AG08396 (cell line): Measurements from ENCODE around the gene PCNX4.

Source experiments
- DNase-seq: peaks from one replicate; pipeline ENCODE4 v3.0.0; 2012; ENCODE audit warnings: low spot score, mixed read lengths

Gene PCNX4

DNA sequence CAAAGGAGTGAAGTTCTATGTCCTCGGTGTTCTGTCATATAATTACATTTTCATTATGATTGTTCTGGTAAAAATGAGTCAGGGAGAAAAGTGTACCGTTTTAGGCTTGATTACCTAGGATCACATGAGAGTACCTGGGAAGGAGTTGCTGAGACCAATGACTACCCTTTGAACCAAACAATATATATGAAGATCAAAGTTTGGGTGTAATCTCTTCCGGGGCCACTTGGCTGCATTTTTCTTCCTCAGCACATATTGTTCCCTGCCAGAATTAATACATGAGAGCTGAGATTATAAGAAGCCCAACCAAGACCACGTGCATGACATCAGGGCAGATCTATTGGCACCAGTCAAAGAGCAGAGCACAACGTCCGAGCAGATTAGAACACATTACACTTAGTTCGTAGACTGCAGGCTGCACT, 114.5 kb downstream of the PCNX4 start:
- no peak for DNase-seq

DNA sequence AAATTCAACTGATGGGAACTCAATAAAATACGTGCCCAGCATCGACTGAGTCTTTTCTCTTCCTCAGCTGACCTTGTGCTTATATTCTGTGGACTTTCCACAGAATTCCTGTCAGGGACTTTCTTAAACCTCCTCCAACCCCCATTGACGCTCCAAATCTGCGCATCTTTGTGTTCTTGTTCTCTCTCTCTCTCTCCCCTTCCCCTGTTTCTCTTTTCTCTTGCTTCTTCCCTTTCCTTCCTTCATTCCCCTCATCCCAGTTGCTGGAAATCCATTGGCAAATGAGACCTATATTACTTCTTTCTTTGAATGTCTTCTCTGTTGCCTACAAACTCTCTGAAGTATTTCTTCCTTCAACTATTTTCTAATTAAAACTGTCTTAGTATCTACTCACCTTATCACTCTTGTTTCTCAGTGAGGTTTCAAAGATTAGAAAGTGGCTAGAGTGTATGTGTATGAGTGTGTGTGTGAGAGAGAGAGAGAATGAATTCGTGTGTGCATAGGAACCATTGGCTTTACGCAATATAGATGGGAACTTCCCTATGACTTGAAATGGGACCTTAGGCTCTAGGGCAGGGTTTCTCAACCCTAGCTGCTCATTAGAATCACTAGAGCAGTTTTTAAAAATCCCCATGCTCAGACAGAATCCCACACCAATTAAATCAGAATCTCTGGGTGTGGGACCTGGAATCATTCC, 115.3 kb downstream of the PCNX4 start:
- DNase-seq = no peak

DNA sequence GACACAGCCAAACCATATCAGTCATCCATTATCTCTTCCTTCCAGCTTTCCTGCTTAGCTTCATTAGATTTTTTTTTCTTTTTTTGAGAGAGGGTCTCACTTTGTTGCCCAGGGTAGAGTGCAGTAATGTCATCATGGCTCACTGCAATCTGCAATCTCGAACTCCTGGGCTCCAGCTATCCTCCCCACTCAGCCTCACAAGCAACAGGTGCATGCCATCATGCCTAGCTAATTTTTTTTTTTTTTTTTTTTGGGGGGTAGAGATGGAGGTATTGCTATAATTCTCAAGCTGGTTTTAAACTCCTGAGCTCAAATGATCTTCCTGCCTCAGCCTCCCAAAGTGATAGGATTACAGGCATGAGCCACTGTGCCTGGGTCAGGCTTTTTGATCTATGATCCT, 119.0 kb downstream of the PCNX4 start:
- DNase-seq = no peak

DNA sequence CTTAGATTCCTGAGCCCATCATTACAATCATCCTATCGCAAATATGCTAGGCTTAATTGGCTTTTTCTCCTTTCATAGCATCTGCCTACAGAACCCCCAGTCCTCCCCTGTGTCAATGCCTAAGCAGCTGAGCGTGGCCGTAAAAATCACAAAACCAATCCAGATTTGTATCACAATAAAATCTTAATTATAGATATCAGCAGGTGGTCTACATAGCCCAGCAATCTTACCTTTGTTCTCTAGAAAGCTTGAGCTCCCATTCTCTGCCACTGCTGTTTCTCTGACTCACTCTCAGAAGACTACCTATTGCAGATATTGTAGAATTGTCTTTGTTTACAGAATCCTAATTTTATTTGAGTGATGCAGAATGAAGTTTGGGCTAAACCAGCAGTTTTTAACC, 119.4 kb downstream of the PCNX4 start:
- no peak for DNase-seq

DNA sequence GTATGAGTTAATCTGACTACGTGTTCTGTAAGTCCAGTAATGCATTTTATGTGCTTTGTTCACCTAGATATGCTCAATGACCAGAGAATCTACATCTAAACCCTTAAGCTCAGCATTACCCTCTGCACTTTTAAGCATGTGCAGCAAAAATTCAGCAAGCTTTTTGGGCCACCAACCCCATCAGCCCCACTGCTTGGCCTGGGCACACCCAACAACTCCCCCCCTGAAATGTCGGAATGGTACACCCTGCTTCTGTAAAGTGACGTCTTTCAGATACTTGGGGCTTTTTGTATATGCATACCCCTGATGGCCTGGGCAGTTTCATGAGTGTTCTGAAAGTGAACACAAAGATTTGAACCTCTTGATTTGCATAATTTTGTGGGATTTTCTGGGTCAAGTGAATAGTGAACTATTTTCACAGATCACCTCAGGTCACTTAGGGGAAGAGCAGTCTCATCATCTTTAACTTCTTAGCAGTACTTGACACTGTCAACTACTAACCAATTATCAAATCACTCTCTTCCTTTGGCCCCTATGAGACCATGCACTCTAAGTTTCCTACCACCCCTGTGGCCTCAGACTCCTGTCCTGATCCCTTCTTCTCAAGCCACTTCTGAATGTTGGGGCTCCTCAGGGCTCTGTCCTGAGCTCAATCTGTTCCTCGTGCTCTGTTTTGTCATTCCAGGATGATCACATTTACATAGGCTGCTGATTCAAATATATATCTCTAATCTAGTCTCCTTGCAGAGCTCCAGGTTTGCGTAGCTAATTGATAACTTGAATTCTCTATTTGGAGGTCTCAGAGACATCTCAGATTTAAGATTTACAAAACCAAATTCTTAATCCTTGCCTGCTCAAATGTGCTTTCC, 121.0 kb downstream of the PCNX4 start:
- DNase-seq = no peak

DNA sequence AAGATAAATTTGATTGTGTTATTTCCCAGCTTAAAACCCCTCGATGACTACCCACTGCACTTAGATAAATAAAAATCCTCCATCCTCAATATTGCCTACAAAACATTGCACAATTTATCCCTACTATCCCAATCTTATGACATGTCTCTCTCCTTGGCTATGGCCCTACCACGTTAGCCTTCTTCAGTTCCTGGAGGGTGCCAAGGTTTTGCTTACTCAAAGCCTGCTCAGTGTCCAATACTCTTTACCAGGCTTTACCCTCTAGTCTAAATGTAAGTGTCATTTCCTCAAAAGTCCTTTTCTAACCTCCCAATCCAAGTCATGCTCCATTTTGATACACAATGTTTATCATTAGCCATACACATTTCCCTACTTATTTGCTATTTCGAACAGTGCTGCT, 122.3 kb downstream of the PCNX4 start:
- DNase-seq = no peak

DNA sequence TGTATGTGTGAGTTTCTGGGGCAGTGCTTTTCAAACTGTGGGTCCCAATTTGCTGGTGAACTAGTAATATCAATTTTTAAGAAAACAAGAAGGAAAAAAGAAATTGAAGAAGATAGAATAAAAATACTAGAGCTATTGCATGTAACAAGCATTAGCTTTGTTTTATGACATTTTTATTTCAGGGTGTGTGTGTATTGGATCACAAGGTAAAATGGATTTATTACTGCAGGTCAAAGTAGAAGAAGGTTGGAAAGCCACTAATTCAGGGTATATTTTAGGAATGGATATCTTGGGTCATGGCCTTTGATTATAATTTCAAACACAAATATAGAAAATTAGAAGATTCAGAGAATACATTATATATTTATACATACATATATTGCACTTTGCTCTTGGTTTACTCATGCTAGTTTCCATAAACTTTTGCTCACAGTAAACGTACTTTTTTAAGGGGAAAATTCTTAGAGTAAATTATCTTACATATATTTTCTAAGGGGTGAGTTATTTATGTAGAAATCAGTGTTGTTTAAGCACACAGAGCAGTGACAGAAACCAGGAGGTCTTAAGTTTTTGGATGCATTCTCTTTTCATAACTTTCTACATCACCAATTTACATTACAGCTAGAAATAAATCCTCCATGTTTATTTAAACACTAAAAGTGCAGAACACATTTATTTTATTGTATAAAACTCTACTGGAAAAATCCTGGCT, 122.8 kb downstream of the PCNX4 start:
- DNase-seq = no peak

DNA sequence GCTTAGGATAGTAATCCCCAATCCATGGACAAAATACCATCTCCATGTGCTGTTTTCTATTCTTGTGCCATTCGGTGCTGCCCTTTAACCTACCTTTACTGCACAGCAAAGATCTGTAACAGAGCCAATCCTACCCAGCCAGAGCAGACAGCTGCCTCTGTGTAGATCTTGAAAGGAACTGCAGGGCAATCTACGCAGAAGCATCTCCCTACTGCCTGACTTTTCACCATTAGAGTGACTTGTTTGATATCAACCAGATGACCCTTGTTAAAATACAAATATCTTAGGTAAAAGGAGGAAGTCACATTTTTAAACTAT, 123.4 kb downstream of the PCNX4 start:
- DNase-seq = no peak

DNA sequence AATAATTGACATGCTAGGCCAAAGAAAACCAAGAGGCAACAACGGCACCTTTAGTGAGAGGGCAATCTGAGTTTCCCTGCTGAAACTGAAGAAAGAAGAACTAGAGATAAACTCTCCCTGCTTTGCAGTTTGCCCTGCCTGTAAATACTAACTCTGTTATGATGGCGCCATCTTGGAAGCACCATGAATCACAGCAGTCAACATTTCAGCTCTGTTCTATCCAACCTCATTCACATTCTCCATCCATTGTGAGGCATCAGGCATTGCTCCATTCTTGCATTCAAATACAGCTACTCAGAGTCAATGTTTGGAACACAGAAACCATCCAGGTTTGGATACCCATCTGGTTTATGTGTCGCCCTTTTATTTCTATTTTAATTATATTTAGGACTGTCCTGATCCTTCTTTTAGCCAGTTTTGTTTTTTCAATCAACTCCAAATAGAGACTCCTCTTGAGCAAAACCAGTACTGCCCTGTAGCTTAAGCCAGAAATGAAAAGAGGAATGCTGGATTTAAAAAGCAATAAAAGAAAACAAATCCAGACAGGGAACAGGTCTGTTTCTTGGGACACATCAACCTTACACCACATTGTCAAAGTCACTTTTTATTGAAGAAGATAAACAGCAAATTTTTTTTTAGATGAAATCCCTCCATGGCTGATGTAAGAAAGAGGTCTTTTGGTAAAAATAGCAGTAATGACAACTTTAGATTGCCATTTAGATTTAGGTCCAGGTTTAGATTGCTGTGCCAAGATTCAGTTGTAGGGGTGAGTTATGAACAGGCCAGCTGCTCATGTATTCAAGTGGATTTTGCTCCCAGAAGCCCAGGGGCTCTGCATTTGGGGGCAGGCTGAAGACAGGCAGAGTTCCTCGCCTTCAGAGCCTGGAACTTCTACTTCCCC, 124.0 kb downstream of the PCNX4 start:
- no peak for DNase-seq

DNA sequence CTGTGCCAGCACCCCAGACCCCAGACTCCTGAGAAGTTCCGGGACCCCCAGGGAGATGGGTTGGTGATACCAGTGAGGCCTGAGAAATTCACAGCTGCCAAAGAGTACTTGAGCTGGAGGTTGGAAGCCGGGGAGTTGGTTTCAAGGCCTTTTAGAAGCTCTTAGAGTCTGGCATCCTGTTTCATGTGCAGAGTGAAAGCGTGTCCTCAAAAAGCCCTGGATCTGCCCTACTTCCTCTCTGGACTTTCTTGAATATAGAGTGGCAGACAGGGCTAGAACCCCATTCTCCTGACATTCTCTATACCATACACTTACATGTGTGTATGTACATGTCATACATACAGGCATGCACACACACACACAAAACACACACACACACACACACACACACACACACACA, 126.0 kb downstream of the PCNX4 start:
- no peak for DNase-seq
